ENCODE measurements around the gene GLIPR2.

The GLIPR2 gene

GRCh38 chr9:36207546-36208012 lies 71.0 kb downstream of the GLIPR2 start:
- DNase-seq = no peak

DNA sequence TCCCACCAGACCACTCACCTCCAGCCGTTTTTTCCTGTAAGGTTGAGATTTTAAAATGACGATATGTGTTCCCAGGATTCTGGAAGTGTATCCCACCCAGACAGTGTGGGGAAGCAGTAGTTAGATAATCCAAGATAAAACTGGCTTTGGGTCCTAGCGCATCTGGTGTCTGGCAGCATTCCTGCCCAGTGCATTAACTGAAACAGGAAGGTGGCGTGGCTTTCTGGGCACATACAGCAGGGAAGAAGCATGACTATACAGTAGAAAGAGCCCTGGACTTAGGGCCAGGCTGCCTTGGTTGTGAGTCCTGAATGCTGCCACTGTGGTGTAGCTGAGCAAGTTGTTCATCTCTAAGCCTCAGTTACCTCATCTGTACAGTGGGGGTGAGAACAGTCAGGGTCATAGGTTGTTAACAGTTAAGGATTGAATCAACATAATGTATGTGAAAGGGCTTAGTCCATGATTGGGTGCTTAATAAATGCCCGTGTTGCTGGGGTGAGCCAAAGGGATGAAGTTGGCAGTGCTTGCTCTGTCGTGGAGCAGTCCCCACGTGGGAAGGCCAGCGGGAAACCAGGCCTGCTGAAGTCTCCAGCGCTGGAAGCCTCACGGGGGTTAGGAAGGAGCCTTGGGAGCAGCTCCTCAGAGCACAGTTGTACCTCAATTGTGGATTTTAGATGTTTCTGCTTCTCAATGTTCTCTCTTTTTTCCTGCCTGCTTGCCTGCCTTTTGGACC lies 72.2 kb downstream of the GLIPR2 start:
- no peak for DNase-seq

DNA sequence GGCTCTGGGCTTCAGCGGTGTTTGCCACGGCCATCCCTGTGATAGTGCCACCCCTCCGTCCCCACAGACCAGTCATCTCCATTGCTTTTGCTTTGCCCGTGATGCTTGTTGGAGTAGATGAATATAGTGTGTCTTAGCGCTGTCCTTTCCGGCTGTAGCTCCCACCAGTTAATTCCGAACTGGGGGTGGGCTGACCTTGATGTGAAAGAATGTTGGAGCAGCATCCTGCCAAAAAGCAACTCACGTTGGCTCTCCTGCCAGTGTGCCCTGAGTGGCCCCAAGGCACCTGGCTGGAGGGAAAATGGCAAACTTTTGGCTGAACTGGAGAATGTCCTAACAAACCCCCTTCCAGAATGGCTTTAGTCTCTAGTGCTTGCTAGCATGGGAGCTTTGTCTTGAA lies 74.2 kb downstream of the GLIPR2 start:
- no peak for DNase-seq

- DNase-seq = no peak
Observed at GRCh38 chr9:36211510-36211909, 75.0 kb downstream of the GLIPR2 start.

DNA sequence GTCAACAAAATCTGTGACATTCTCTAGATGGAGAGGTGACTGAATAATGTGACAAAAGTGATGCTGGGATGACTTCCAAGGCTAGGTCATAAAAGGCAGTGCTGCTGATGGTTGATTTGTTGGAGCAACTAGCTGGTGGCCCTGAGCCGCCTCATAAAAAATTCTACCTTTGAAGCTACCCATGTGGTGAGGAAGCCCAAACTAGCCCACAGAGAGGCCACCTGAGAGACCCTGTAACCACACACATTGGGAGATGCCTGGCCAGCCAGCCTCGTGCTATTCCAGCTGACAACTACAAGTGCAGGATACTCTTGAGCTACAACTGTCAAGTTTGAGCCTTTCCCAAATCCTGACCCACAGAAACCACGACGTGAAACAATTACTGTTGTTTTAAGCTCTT lies 76.9 kb downstream of the GLIPR2 start:
- no peak for DNase-seq

Data from NCI-H69 (cell line).